Bronchial epithelial cell (primary cell): ENCODE results near the gene TNRC6C. TPM values are rescaled to one million over a fixed set of nuclear protein-coding genes. Genes with fewer than 3 reads are reported as not detected.
A peak's percentile ranks its signal among the peaks of the same experiment; 100 is the strongest.

Experiments used
- DNase-seq: peaks from one replicate; pipeline ENCODE4 v3.0.0-alpha.2; 2010; ENCODE audit warnings: low read depth
- FAIRE-seq: peaks from 2 replicates; lab custom pipeline; 2011; peaks lifted over from hg19 to GRCh38; lab: Jason Lieb, UNC
- H3K27me3 ChIP-seq: 2 replicates; pipeline ENCODE4 v1.5.1; 2011; ENCODE audit warnings: low read length; ENCODE audit not compliant: control insufficient read depth, insufficient read depth
- H3K36me3 ChIP-seq: 2 replicates; pipeline ENCODE4 v1.5.1; 2011; ENCODE audit warnings: low read length; ENCODE audit not compliant: control insufficient read depth, insufficient read depth
- H3K4me3 ChIP-seq: 2 replicates; pipeline ENCODE4 v1.5.1; 2011; ENCODE audit warnings: mild to moderate bottlenecking, low read depth, low read length, control low read depth
- total RNA-seq: library from RNA; depleted of rRNA; stranded (reverse); fragments of >200 nt; gene quantifications from 2 replicates; pipeline ENCODE4 v1.2.1, GENCODE V29; 2014
- TF ChIP-seq, protein P1 (sequence below): IDR thresholded peaks from 2 replicates; pipeline ENCODE4 v1.5.1; 2011; ENCODE audit warnings: mild to moderate bottlenecking, moderate library complexity, low read length, control low read depth, inconsistent platforms; ENCODE audit not compliant: insufficient read depth, severe bottlenecking

TNRC6C gene
- total RNA-seq, 1 donor from 2014 or later, result 0.79 TPM

- TF ChIP-seq, protein P1, sequence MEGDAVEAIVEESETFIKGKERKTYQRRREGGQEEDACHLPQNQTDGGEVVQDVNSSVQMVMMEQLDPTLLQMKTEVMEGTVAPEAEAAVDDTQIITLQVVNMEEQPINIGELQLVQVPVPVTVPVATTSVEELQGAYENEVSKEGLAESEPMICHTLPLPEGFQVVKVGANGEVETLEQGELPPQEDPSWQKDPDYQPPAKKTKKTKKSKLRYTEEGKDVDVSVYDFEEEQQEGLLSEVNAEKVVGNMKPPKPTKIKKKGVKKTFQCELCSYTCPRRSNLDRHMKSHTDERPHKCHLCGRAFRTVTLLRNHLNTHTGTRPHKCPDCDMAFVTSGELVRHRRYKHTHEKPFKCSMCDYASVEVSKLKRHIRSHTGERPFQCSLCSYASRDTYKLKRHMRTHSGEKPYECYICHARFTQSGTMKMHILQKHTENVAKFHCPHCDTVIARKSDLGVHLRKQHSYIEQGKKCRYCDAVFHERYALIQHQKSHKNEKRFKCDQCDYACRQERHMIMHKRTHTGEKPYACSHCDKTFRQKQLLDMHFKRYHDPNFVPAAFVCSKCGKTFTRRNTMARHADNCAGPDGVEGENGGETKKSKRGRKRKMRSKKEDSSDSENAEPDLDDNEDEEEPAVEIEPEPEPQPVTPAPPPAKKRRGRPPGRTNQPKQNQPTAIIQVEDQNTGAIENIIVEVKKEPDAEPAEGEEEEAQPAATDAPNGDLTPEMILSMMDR, result peak; percentile 67
- peak; percentile 81 for FAIRE-seq
- Histone ChIP-seq H3K4me3 (no peak overlapping the region), H3K36me3 (no peaks in the 10 kb centered on the region), H3K27me3 (no peaks in the 10 kb centered on the region)
- peak; percentile 60 for DNase-seq
Measured at GRCh38 chr17:78013683-78014467, 55.4 kb downstream of the TNRC6C start.

DNA sequence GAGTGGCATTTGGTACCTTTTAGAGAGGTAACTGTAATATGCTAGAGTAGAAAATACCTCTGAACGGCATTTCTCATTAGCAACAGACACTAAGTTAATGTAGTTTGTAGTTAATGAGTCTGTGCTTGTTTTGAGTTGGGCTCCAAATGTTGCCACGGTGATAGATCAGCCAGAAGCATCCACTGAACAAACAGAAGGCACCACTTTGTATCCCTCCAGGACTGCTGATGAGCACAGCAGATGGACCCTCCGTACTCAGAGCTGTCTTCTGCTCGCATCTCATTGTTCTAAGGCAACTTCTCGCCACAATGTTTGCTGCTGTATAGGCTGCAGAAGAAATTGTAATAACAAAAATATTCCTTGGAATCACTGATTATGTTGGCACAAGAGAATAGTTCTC, 56.1 kb downstream of the TNRC6C start:
- Histone ChIP-seq H3K4me3 (no peak overlapping the region), H3K36me3 (no peaks in the 10 kb centered on the region), H3K27me3 (no peaks in the 10 kb centered on the region)
- no peak for FAIRE-seq
- TF ChIP-seq, protein P1, result no peak
- no peak for DNase-seq

DNA sequence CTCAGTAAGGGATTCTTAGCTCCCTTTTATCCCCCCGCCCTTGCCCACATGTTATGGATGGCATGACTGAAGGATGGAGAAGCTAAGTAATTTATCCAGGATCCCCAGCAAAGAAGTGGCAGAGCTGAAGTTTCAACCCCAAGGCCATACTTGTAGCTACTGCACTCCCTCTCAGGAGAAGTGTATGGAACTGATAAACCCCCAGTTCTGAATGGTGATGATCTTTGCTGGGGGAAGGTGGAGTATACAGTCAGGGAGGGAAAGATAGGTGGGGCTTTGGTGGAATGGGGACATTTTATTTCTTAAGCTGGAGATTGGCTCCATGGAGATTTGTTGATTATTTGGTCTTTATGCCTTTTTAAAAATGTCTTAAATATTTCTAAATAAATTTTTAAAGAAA, 58.3 kb downstream of the TNRC6C start:
- FAIRE-seq, result no peak
- Histone ChIP-seq H3K36me3 (no peaks in the 10 kb centered on the region), H3K27me3 (no peaks in the 10 kb centered on the region), H3K4me3 (no peak overlapping the region)
- DNase-seq, result no peak
- TF ChIP-seq, protein P1, result no peak

GRCh38 chr17:78019367-78019975, 61.0 kb downstream of the TNRC6C start:
- TF ChIP-seq, protein P1, result peak; percentile 32
- Histone ChIP-seq H3K4me3 (no peak overlapping the region), H3K27me3 (no peaks in the 10 kb centered on the region), H3K36me3 (no peaks in the 10 kb centered on the region)
- FAIRE-seq (no peak), DNase-seq (peak; percentile 44)

- TF ChIP-seq, protein P1, result no peak
- no peaks in the 10 kb centered on the region for H3K27me3 ChIP-seq
- no peak overlapping the region for H3K4me3 ChIP-seq
- FAIRE-seq (no peak), DNase-seq (no peak)
- no peaks in the 10 kb centered on the region for H3K36me3 ChIP-seq
Measured at GRCh38 chr17:78019976-78020716, 61.6 kb downstream of the TNRC6C start.
